G401 (cell line): ENCODE measurements around the gene ZNF467. TPM values are rescaled to one million over a fixed set of nuclear protein-coding genes. Genes with fewer than 3 reads are reported as not detected.

ENCODE experiments used
- DNase-seq: peaks from one replicate; pipeline ENCODE4 v3.0.0-alpha.2; 2015; ENCODE audit warnings: low spot score
- in situ Hi-C: cut with HindIII; loops from 2 replicates; pipeline ENCODE4 v1.10.0; 2016; ENCODE audit warnings: low sequenced_read_pairs, mixed read lengths
- total RNA-seq: library from RNA; depleted of rRNA; stranded (reverse); fragments of >200 nt; shearing (Covaris generic); gene quantifications from 2 replicates; pipeline ENCODE4 v1.2.3, GENCODE V29; 2014; rRNA removed

Gene ZNF467
- 7.9 and 9.8 TPM in 2 replicates for total RNA-seq

DNA sequence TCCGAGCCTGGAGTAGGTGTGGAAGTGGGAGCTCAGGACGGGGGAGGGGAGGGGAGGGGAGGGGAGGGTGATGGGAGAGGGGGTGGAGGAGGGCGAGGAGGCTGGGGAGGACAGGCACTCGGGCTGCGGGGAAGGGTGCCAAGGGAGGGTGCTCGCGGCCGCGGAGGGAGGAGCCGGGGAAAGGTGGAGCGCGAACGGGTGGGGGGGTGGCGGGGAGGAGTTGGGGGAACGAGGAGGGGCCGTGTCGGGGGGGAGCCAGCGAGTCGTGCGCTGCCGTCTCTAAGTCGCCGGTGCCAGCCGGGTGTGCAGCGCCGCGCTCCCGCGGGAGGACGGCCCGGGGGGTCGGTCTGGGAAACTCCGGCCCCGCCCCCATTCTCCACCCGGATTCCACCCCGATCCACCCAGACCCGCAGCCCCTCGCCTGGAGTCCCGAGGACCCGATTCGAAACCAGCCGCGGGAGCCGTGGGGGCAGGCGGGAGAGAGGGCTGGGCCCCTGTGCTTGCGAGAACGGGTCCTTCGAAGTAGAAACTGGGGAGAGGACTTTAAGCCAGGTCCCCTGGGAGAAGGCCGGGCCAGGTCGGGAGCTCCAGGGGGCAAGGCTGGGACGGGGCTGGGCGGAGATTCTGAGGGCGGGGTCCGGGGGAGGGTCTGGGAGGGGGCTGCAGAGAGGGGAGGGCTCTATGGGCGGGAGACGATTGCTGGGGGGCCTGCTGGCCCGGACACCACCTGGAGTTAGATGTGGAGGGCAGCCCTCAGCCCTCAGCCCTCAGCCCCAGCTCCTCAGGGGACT lies at the start of gene ZNF467:
Gene ZNF467 (minus strand): TSS at position 143 of the 791 bp plus-strand sequence. CDS start 2,556 bp downstream, outside the sequence.
- peak; percentile 40 for DNase-seq
- in situ Hi-C loops = no loop called here

GRCh38 chr7:149822353-149822943 lies 49.1 kb upstream of the ZNF467 start:
- no peak for DNase-seq
- in situ Hi-C loops = no loop called here

- no peak for DNase-seq
- in situ Hi-C loops = no loop called here
Measured at GRCh38 chr7:149821191-149822148, 48.1 kb upstream of the ZNF467 start.

DNA sequence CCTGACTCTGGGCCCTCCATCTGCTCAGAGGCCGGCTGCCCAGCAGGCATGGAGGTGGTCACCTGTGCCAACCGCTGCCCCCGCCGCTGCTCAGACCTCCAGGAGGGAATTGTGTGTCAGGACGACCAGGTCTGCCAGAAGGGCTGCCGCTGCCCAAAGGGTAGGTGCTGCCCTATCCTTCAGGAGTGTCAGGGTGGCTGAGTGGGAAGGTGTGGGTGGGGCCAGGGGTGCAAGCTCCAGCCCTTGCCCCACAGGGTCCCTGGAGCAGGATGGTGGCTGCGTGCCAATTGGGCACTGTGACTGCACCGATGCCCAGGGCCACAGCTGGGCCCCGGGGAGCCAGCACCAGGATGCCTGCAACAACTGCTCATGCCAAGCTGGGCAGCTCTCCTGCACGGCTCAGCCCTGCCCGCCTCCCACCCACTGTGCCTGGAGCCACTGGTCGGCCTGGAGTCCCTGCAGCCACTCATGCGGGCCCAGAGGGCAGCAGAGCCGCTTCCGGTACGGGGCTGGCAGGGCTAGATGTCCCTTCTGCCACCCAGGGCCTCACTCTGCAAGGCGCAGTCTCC lies 47.3 kb upstream of the ZNF467 start:
- in situ Hi-C loops = no loop called here
- DNase-seq = no peak

DNA sequence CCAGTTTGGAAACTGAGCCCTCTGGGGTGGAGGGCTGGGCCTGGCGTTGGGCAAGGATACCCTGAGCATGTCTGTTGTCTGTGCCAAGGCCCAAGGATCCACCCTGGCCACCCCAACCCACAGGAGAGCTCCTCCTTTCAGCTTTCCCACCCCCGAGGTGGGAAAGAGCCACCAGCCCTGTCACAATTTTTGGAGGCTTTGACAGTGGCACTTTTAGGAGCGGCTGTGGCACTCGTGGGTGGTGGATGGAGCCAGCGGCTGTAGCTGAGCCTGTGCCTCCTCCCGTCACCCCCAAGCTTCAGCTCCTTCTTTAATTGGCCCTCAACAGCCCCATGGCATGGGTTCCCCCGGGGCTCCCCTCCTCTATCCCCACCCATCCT lies 46.6 kb upstream of the ZNF467 start:
- in situ Hi-C loops = no loop called here
- no peak for DNase-seq

- no peak for DNase-seq
- in situ Hi-C loops = no loop called here
Measured at GRCh38 chr7:149819141-149819960, 46.0 kb upstream of the ZNF467 start.

DNA sequence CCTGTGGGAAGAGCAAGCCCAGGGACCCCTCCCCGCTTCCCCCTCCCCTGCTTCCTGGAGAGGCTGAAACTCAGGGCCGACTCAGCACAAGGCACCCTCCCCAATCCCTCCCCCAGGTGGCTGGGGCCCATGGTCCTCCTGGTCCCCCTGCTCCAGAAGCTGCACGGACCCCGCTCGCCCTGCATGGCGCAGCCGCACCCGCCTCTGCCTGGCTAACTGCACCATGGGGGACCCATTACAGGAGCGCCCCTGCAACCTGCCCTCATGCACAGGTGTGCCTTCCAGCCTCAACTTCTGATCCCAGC lies 45.1 kb upstream of the ZNF467 start:
- in situ Hi-C loops = no loop called here
- no peak for DNase-seq

DNA sequence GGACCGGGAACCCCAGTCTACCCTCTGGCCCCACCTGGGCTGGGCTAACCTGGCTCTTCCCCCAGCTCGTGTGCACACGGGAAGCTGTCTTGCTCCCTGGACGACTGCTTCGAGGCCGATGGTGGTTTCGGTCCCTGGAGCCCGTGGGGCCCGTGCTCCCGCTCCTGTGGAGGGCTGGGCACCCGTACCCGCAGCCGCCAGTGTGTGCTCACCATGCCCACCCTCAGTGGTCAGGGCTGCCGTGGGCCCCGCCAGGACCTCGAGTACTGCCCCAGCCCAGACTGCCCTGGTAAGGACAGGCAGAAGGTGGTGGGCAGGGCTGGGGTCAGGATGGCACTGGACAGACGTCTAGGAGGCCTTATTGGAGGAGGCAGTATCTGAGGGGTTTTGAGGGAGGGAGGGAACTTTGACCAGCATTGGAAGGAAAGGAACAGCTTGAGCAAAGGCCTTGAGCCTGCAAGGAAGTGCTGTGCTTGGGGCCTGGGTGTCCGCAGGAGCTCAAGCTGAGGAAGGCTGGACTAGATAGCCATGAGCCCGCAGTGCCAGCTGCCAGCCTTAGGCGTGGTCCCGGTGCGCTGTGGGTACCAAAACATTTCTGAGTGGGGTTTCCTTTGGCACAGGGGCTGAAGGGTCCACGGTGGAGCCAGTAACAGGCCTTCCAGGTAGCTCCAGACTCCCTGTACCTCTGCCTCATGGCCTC lies 44.6 kb upstream of the ZNF467 start:
- no peak for DNase-seq
- in situ Hi-C loops = no loop called here

- in situ Hi-C loops = no loop called here
- DNase-seq = no peak
Measured at GRCh38 chr7:149817301-149817771, 43.9 kb upstream of the ZNF467 start.

DNA sequence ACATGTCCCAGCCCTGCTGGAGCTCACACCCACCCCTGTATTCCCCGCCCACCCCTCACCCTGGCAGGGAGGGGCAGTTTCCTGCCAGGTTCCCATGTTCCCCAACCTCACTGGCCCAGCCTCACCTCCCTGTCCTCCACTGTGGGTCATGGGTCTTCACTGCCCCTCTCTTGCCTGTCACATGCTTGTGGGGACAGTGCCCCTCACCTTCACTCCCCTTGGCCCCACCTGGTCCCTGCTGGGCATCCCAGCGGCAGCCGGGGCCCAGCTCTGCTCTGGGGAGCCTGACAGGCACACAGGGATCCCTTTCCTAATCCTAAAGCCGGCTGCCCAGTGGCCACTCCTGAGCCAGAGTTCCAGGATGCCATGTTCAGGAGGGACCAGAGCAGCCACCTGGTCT lies 43.4 kb upstream of the ZNF467 start:
- no peak for DNase-seq
- in situ Hi-C loops = no loop called here

GRCh38 chr7:149816267-149816751 lies 42.9 kb upstream of the ZNF467 start:
- in situ Hi-C loops = no loop called here
- DNase-seq = no peak

- no peak for DNase-seq
- in situ Hi-C loops = no loop called here
Measured at GRCh38 chr7:149815661-149816266, 42.4 kb upstream of the ZNF467 start.

- in situ Hi-C loops = no loop called here
- DNase-seq = no peak
Measured at GRCh38 chr7:149815121-149815520, 41.7 kb upstream of the ZNF467 start.

DNA sequence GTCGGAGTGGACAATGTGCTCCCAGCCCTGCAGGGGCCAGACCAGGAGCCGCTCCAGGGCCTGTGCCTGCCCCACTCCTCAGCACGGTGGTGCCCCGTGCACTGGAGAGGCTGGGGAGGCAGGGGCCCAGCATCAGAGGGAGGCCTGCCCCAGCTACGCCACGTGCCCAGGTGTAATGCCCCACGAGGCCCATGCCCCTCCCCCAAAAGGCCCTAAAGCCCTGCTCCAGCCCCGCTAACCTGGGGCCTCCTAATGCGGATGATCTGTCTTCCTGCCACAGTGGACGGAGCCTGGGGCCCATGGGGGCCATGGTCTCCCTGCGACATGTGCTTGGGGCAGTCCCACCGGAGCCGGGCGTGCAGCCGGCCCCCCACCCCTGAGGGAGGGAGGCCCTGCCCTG lies 41.1 kb upstream of the ZNF467 start:
- in situ Hi-C loops = no loop called here
- no peak for DNase-seq

GRCh38 chr7:149813254-149814035 lies 40.1 kb upstream of the ZNF467 start:
- in situ Hi-C loops = no loop called here
- no peak for DNase-seq

- no peak for DNase-seq
- in situ Hi-C loops = no loop called here
Measured at GRCh38 chr7:149811831-149812490, 38.6 kb upstream of the ZNF467 start.
